ENCODE results near the gene KCNQ1.

The KCNQ1 gene

GRCh38 chr11:2460540-2461252 lies 15.9 kb downstream of the KCNQ1 start:
- DNase-seq (ENCODE audit: low read depth), result no peak

- DNase-seq (ENCODE audit: low read depth), result no peak
Measured at GRCh38 chr11:2461253-2461955, 16.6 kb downstream of the KCNQ1 start.

GRCh38 chr11:2461956-2462542 lies 17.2 kb downstream of the KCNQ1 start:
- DNase-seq (ENCODE audit: low read depth), result no peak

GRCh38 chr11:2462543-2462985 lies 17.8 kb downstream of the KCNQ1 start:
- no peak for DNase-seq (ENCODE audit: low read depth)

GRCh38 chr11:2462986-2463765 lies 18.4 kb downstream of the KCNQ1 start:
- DNase-seq (ENCODE audit: low read depth), result no peak

GRCh38 chr11:2463766-2464277 lies 19.0 kb downstream of the KCNQ1 start:
- no peak for DNase-seq (ENCODE audit: low read depth)

- DNase-seq (ENCODE audit: low read depth), result no peak
Measured at GRCh38 chr11:2464451-2465165, 19.8 kb downstream of the KCNQ1 start.

GRCh38 chr11:2465202-2466068 lies 20.6 kb downstream of the KCNQ1 start:
- DNase-seq (ENCODE audit: low read depth), result no peak

GRCh38 chr11:2466069-2466801 lies 21.4 kb downstream of the KCNQ1 start:
- no peak for DNase-seq (ENCODE audit: low read depth)

GRCh38 chr11:2466869-2467694 lies 22.3 kb downstream of the KCNQ1 start:
- DNase-seq (ENCODE audit: low read depth), result no peak

GRCh38 chr11:2467695-2468055 lies 22.9 kb downstream of the KCNQ1 start:
- DNase-seq (ENCODE audit: low read depth), result no peak

GRCh38 chr11:2468363-2469235 lies 23.8 kb downstream of the KCNQ1 start:
- no peak for DNase-seq (ENCODE audit: low read depth)

GRCh38 chr11:2470495-2470894 lies 25.7 kb downstream of the KCNQ1 start:
- DNase-seq (ENCODE audit: low read depth), result no peak

- no peak for DNase-seq (ENCODE audit: low read depth)
Measured at GRCh38 chr11:2471048-2471803, 26.4 kb downstream of the KCNQ1 start.

- no peak for DNase-seq (ENCODE audit: low read depth)
Measured at GRCh38 chr11:2471804-2472096, 26.9 kb downstream of the KCNQ1 start.

GRCh38 chr11:2472428-2473186 lies 27.8 kb downstream of the KCNQ1 start:
- no peak for DNase-seq (ENCODE audit: low read depth)
